Hindlimb muscle (tissue), 1 donor: Measurements from ENCODE around the gene KLF2. TPM values are rescaled to one million over a fixed set of nuclear protein-coding genes. Genes with fewer than 3 reads are reported as not detected.
"Not testable (repeated sequence)": the region's sequence is repeated elsewhere in the genome, so short reads cannot be mapped to it uniquely, and the experiment has no call there.

Experiments
- DNase-seq: peaks from one replicate; pipeline ENCODE4 v3.0.0-alpha.2; 2013
- polyA plus RNA-seq: library from polyadenylated mRNA; unstranded; fragments of 120-200 nt; gene quantifications from one replicate; pipeline ENCODE4 v1.2.1, GENCODE V29; 2013; ENCODE audit not compliant: insufficient read length

The KLF2 gene
- polyA plus RNA-seq, 1 donor, result 88.4 TPM

- no peak for DNase-seq
Measured at GRCh38 chr19:16338470-16339360, 14.1 kb downstream of the KLF2 start.

- no peak for DNase-seq
Measured at GRCh38 chr19:16339361-16339725, 14.7 kb downstream of the KLF2 start.

- no peak for DNase-seq
Measured at GRCh38 chr19:16340092-16340491, 15.5 kb downstream of the KLF2 start.

GRCh38 chr19:16340654-16341053 is 16.0 kb downstream of the KLF2 start:
- DNase-seq, result no peak

- peak; percentile 73 for DNase-seq
Measured at GRCh38 chr19:16342002-16342715, 17.5 kb downstream of the KLF2 start.

GRCh38 chr19:16343156-16343555 is 18.5 kb downstream of the KLF2 start:
- no peak for DNase-seq

- DNase-seq, result no peak
Measured at GRCh38 chr19:16345457-16345856, 20.8 kb downstream of the KLF2 start.

- not testable (repeated sequence) for DNase-seq
Measured at GRCh38 chr19:16347099-16347498, 22.5 kb downstream of the KLF2 start.

GRCh38 chr19:16347706-16348105 is 23.1 kb downstream of the KLF2 start:
- no peak for DNase-seq

- peak; percentile 58 for DNase-seq
Measured at GRCh38 chr19:16349551-16350152, 25.0 kb downstream of the KLF2 start.

- DNase-seq, result no peak
Measured at GRCh38 chr19:16351133-16351809, 26.6 kb downstream of the KLF2 start.

GRCh38 chr19:16355293-16356043 is 30.8 kb downstream of the KLF2 start:
- no peak for DNase-seq

- DNase-seq, result no peak
Measured at GRCh38 chr19:16358456-16358855, 33.8 kb downstream of the KLF2 start.

GRCh38 chr19:16359074-16359473 is 34.4 kb downstream of the KLF2 start:
- DNase-seq, result no peak

- no peak for DNase-seq
Measured at GRCh38 chr19:16359964-16360363, 35.3 kb downstream of the KLF2 start.

GRCh38 chr19:16360738-16361137 is 36.1 kb downstream of the KLF2 start:
- DNase-seq, result no peak

- DNase-seq, result no peak
Measured at GRCh38 chr19:16361254-16361653, 36.6 kb downstream of the KLF2 start.

- no peak for DNase-seq
Measured at GRCh38 chr19:16361926-16362325, 37.3 kb downstream of the KLF2 start.

GRCh38 chr19:16363133-16363851 is 38.7 kb downstream of the KLF2 start:
- no peak for DNase-seq

- DNase-seq, result no peak
Measured at GRCh38 chr19:16363852-16364230, 39.2 kb downstream of the KLF2 start.

GRCh38 chr19:16364231-16364865 is 39.7 kb downstream of the KLF2 start:
- no peak for DNase-seq
